ENCODE data around the gene CCDC106.

The CCDC106 gene

DNA sequence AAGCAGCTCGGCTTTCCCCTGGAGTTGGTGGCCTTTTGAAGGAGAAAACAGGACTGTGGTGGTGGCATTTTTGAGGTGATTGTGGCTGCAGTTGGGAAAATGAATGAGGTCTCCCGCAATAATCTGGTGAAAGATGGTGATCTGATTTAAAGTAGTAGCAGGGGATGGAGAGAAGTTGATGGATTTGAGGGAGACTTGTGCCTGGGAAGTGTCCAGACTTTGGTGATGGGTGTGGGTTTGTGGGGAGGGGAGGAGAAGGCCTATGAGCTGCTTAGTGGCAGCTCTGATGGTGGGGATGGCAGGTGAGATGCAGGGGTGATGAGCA lies 23.0 kb downstream of the CCDC106 start:
- no peak for DNase-seq

DNA sequence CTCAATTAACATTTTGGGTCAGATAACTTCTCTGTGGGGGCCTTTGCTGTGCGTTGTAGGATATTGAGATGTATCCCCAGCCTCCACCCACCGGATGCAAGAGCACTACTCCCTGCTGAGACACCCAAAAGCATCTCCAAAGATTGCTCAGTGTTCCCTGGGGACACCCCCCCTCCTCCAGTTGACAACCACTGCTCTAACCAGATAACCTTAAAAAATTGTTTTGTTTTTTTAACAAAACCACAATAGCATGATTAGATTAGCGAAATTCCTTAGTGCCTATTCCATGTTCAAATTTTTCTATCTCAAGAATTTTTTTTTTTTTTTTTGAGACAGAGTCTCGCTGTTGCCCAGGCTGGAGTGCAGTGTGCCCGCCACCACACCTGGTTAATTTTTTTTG lies 24.4 kb downstream of the CCDC106 start:
- no peak for DNase-seq

DNA sequence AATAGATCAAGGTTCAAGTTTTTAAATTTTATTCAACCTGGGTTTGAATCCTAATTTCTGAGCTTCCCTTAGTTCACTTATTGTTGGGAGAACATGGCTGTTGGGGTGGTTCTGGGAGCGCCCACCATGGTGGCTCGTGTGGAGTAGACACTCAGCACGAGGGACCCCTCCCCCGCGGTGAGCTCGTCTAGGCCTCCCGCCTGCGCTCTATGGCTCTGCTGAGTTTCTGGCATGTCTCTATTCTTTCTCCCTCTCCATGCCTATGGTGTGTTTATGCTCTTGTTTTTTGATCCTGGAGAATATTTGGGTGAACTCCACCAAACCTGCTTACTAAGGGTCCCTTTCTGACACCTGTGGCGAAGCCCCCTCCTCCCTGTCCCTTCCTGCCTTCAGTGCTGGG lies 25.5 kb downstream of the CCDC106 start:
- DNase-seq = no peak

DNA sequence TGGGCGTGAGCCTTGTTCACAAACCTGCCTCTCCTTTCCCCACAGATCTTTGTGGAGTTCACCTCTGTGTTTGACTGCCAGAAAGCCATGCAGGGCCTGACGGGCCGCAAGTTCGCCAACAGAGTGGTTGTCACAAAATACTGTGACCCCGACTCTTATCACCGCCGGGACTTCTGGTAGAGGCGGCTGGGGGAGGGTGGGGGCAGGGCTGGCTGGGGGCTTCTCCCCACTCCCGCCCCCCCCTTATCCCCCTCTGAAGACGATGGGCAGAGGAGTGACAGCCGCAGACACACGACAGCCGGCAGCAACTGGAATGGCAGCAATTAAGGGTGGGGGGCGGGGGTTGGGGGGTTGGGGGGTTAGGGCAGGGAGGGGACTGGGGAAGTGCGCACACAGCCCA lies 25.9 kb downstream of the CCDC106 start:
- no peak for DNase-seq

DNA sequence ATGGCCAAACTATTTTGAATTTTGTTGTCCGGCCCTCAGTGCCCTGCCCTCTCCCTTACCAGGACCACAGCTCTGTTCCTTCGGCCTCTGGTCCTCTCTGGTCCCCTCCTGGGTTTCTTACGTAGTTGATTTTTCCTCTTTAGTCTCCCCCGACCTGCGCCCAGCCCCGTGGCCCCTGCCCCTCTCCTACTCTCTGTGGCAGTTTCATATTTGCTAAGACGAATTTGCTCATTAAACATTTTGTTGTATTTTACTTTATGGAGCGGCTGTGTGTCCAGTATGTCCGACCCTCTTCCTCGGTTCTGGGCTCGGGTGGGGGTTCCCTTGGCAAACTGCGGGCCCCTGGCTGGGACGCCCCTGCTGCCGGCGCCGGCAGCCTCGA lies 26.4 kb downstream of the CCDC106 start:
- no peak for DNase-seq

DNA sequence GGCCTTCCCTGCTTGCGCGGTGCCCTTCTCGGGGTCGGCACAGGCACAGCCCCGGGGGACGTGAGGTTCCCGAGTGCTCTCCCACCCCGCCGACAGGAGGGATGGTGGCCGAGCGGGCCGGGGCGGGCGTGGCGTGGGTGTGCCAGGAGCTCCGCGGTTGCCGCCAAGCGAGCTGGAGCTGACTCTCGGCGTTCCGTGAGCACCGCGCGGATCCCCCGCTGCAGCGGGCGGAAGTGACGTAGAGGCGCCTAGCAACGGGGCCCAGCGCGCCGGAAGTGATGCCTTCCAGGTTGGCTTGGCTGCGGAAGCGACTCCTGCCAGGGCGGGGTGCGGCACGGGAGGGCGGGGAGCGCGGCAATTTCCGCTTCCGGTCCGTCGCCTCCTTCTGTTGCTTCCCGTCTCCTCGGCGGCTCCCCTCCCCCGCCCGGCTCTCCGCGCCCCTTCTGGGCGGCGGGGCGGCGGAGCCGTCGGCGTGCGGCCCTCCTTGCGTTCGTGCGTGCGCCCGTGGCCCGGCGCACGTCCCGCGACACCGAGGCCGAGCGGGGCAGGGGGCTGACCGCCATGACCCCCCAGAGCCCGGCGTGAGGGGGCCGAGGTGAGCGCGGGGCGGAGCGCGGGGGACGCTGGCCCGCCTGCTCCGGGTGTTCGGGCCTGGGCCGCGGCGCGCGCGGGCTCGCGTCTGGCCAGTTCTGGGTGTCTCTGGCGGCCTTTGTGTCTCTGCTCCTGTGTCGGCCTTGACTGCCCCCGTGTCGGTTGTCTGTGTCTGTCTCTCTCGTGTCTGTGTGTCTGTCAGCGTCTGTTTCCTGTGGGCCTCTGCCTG lies 27.0 kb downstream of the CCDC106 start, which contains the start of gene EPN1:
EPN1 (plus strand) TSS at position 386 of the 820 bp plus-strand sequence. CDS start 3,402 bp downstream, outside the sequence.
- peak; percentile 99 for DNase-seq

DNA sequence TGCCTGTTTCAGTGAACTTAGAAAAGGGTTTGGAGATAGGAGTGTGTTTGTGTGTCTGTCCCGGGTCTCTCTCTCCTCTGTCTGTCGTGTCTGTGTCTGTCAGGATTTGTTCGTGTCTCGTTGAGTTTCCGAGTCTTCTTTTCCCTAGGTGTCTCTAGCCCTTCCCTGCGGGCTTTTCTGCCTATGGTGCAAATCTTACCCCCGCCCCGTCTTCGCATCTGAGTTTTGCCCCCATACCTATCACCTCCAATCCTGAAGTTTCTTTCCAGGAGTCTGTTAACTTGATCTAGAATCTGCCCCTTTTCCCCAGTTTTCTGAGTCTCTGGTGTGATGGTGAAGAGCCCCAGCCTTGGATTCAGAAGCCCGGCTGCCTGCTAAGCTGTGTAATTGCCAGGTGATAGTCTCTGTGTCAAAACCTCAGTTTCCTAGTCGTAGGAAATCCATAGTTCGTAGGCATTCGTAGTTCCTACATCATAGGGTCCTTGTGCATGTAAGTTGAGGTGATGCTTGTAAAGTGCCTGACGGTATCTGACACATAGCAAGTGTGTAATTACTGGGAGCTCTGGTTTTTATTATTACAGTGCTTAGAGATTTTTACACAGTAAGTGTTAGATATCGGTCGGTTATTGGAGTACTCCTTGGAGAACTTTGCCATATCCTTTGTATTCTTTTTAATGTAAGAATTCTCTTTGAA lies 27.8 kb downstream of the CCDC106 start:
- no peak for DNase-seq

DNA sequence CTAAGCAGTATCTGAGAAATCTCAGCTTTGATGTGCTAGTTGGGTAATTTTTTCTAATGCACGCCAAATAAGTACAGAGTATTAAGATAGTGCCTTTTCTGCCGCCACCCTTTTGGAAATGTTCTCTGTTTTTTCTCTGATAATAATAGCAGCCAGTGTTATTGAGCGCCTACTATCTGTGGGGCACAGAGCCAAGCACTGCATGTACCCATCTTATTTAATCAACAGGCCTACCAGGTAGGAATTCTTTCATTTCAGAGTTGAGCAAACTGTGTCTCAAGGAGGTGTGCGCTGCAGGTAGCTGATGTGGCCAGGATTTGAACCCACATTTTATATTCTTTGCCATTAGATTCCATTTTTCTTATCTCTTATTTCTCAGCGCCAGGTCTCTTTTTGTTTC lies 28.4 kb downstream of the CCDC106 start:
- no peak for DNase-seq

DNA sequence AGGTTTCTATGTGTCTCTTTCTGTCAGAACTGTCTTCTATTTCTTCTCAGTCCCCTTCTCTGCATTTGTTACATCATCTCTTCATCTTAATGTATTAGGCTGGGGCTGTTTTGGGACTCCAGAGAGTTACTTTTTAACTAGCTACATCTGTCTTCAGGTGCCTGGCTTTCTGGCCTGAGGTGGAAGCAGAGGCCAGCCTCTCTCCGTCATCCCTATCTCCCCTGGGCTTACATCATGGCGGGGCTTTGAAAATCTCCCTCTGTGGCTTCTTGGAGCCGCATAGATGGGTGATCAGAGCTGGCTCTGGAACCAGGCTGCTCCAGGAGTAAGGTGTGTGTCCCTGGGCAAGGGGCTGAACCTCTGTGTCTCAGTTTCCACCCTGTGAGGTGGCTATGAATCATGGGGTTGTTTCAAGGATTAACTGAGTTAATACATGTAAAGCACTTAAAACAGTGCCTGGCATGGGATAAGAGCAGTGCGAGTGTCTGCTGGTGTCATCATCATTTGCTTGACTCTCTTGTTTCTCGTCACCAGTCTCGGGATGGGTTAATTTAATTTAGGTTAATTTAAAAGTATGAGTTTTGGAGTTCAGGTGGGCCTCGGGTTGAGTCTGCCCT lies 29.0 kb downstream of the CCDC106 start:
- DNase-seq = no peak

DNA sequence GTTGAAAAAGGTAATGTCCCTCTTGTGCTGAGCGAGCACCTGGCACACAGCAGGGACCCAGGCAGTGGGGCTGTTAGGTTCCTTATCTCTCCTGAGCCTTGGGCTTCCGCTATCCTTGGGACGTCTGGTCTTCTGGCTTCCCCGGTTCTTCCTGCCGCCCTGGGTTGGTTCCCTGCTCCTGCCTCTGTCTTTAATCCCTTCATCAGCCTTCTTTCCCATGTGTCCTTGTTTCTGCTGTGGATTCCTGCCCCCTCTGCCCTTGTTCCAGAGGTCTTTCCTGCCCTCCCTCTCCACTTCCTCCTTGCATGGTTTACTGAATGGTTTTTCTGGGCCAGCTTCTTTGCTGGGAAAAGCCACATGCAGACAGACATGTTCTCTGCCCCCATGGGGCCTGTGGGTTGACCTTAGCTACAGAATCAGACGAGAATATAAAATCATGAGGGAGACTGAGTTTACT lies 29.6 kb downstream of the CCDC106 start:
- no peak for DNase-seq

DNA sequence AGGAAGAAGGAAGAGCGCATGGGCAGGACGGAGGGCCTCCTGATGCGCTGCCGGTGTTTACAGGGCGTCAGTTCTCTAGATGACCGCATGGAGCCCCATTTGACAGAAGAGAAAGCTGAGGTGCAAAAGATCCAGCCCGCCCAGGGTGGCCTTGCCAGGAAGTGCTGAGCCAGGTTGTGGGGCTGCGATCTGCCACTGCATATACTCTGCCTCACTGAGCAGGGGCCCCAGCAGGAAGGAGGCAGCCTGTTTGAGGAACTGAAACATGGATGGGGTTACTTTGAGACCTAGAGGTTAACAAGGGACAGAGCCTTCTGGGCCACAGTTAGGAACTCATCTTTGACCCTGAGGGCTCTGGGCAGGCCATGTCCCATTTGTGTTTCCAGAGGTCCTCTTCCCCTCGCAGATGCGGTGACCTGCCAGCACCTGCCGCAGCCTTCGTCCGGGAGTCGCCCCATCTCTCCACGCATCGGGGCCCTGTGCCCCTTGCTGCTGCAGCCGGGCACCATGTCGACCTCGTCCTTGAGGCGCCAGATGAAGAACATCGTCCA lies 30.2 kb downstream of the CCDC106 start:
- no peak for DNase-seq

DNA sequence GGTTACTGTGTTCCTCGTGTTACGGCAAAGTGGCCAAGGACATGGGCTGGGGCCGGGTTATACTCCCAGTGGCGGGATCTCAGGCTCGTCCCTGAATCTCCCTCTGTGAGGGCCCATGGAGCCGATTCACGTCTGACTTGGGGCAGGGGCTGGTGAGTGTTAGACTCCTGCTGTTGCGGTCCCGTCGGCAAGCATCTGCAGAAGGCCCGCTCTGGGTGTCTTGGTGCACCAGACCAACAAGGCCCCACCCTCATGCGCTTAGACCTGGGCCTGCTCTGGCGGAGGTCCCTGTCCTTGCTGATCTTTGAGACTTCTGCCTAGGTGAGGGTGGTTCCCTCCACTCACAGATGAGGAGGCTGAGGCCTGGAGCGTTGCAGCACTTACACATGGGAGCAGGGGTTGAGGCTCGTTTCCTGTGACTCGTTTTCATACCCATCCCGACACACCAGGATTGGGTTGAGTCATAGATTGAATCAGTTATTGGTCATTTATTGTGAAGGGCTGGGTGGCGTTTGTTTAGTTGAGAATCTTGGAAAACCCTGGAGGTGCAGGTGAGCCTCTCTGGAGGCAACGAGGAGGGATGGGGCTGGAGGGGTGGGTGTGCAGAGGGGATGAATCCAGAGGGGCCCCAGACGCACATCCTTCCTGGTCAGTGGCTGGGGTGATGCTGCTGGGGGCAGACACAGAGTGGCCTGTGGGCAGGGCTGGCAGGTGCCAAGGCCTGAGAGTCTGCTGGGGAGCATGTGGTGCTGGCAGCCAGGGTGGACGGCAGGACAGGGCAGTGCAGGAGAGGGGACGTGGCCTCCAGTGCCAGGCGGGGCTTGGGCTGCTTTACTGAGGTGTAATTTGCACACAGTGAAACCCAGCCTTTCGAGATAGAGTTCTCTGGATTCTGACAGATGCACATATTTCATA lies 31.6 kb downstream of the CCDC106 start:
- DNase-seq = peak; percentile 59

DNA sequence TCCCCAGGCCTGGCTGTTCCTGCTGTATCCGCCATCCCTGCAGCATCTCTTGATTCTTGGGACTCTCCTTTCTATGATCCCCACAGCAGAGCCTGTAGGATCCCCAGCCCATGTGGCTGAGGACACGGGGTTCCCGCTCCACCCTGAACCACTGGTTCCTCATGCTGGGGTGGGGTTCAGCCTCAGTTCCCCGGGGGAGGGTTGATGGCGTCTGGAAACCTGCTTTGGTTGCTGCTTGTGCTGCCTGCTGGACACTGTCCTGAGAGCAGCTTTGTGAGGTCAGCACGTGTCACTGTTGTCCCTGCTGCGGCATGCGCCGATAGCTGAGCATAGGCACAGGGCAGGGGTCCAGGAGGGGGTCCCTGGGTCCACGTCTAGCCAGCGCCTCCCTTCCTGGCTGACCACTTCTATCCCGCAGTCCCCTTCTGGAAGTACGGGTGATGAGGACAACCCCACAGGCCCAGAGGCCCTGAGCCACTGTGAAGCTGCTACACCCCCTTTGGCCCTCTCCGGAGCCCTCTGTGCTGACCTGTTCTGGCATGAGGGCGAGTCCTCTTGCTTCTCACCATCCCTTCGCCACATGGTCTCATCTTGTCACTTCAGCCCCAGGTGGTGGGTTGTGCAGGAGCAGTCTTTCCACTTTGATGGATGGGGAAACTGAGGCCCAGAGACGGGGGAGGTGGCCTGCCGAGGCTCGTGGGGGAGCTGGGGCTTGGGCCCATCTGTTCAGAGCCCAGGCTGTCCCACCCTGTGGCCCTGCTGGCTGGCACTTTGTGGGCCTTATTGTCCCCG lies 32.5 kb downstream of the CCDC106 start:
- no peak for DNase-seq

DNA sequence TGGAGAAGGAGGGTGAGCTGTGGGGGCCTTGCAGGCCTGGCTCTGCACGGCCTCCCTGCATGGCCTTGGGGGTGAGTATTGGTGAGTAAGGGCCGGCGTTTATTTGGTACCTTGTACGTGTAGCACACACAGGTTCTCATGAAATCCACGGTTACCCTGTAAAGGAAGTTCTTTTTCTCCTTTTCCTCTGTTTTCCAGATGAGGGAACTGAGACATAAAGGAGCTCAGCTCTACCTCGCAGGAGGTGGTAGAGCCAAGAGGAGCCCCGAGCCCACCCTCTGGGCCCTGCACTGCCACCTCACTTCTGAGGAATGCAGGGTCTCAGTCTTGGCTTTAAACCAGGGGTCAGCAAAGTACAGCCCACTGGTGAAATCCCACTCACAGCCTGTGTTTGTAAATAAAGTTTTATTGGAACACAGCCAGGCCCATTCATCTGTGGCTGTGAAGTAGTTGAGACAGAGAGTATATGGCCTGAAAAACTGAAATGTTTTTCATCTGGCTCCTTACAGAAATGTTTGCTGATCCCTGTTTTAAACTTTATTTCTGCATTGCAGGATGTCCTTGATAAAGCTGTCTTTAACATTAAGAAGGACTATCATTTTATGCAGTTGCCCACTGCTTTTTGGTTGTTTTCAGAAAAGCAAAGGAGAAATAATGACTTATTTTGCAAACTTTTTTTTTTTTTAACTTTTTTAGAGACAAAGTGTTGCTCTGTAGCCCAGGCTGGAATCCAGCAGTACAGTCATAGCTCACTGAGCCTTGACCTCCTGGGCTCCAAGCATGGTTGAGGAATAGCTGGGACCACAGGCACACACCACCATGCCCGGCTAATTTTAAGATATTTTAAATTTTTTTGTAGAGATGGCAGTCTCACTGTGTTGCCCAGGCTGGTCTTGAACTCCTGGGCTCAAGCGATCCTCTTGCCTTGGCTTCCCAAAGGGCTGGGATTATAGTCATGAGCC lies 33.4 kb downstream of the CCDC106 start:
- DNase-seq = no peak

DNA sequence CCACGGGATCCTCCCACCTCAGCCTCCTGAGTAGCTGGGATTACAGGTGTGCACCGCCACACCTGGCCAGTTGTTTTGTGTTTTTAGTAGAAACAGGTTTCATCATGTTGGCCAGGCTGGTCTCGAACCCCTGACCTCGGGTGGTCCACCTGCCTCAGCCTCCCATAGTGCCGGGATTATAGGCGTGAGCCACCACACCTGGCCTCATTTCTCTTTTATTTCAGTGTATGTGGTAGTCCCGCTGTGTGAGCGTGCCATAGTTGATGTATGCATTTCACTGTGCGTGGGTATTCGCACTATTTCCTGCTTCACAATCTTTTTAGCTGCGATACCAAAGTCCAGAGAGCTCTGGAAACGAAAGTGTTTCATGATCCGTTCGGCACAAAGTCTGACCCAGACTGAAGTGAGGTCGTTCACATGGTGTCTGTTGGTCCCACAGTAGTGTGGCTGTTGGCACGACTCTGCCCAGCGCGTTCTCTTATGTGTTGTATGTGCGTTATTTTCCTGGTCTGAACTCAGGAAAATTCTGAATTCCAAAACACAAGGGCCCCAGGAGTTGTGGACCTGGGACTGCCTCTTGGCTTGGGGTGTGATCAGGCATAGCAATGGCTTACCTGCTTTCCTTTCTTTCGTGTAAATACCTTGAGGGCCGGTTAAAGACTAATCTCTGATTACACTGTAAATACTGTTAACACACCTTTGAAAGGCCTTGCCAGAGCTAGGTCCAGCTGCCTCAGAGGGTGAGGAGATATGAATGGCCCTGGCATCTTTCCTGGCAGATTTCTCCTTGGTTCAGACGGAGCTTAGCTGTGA lies 35.6 kb downstream of the CCDC106 start:
- no peak for DNase-seq

DNA sequence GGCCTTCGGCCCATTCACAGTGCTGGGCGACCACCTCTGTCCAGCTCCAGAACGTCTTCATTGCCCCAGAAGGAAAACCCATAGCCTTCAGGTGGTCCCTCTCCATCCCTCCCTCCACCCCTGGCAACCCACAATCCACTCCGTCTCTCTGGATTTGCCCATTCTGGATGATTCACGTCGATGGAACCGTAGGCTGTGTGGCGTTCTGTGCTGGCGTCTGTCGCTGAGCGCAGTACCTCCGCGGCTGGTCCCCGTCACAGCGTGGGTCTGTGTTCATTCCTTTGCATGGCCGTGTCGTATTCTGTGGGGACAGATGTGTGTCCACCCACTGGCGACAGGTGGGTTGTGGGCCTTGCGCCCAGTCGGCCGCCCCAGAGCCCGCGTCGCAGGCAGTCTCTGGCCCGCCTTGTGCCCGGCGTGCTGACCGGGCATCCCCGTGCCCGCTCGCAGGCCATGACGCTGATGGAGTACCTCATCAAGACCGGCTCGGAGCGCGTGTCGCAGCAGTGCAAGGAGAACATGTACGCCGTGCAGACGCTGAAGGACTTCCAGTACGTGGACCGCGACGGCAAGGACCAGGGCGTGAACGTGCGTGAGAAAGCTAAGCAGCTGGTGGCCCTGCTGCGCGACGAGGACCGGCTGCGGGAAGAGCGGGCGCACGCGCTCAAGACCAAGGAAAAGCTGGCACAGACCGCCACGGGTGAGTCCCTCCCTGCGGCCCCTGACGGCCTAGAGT lies 37.1 kb downstream of the CCDC106 start:
- DNase-seq = no peak

DNA sequence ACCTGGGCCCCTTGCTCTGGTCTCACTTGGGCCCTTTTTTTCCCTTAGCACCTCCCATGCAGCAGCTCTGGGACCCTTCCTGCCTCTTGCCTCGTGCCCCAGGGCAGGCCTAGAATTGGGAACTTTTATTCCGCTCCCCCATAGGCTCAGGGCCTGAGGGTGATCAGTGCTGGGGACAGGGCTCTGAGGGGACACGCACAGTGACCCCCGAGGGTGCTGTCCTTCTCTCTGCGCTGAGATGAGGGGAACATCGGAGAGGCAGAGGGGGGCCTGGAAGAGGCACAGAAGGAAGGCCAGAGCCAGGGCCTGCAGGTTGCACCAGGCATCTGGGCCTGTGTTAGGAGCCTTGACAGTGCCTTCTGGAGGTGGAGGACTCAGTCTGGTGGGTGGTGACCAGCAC lies 37.8 kb downstream of the CCDC106 start:
- DNase-seq = no peak

DNA sequence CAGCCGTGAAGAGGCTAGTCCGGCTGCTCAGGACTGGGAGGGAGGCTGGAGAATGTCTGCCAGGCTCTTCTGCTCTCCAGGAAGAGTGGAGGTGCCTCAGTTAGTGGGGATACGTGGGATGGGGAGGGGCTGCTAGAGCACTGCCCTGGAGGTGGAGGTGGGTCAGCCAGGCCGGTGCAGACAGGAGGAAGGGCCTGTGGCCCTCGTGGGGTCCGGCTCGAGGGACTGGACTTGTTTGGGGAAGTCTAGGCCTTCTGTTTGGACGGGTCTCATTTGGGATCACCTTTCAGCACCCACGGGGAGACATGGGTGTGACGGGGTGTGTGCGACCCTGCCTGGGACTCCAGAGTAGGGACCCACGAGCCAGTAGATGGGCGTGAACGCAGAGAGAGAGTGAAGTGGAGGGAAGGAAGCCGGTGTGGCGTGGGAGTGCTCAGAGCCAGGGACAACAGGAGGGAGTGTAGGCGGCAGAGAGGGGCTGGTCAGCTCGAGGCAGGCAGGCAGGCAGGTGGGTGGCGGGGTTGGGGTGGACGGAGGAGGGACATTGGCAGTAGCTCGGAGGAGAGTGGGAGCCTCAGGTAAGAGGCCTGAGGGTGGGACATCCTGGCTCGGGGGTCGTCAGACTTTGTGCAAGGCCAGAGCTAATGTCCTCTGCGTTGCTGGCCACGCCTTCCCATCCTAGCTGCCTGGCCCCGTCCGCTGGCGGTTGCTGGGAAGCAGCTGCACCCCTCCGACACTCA lies 38.5 kb downstream of the CCDC106 start:
- no peak for DNase-seq

Data from activated CD4-positive, alpha-beta T cell treated with anti-CD3 and anti-CD28 coated beads, Interleukin-10, Interleukin-2, amounts not matched to agents 100 ng/mL and 50 ng/mL, durations not matched to agents 16 hours and 8 hours (primary cell).